Right lobe of liver (tissue), 6 donors: ENCODE data around the gene EML4. TPM values are rescaled to one million over a fixed set of nuclear protein-coding genes. Genes with fewer than 3 reads are reported as not detected.
"Not testable (repeated sequence)": the region's sequence is repeated elsewhere in the genome, so short reads cannot be mapped to it uniquely, and the experiment has no call there.

Experiments used
- ATAC-seq, 4 donors: fragments of 200-7000 bp; cut with Tn5 transposase; one replicate each; pipeline ENCODE4 v1.9.1; 2020; ENCODE audit warnings: mild to moderate bottlenecking in 4 of 4, moderate library complexity in 4 of 4
- DNase-seq, 3 donors: peaks; one replicate each; pipeline ENCODE4 v3.0.0-alpha.2; 2020
- H3K27ac ChIP-seq, 3 donors: fragments of 200-600 bp; one replicate each; pipeline ENCODE4 v1.8.0; 2022
- H3K27me3 ChIP-seq, 2 donors: fragments of 200-600 bp; one replicate each; pipeline ENCODE4 v1.8.0; 2022
- H3K36me3 ChIP-seq, 4 donors: fragments of 200-600 bp; sonication (generic) in 1 of 4; one replicate each; pipeline versions ENCODE4 v1.5.1 to v1.8.0; 2017 to 2022; ENCODE audit warnings: control low read depth in 1 of 4
- H3K4me1 ChIP-seq, 4 donors: fragments of 200-600 bp; sonication (generic) in 1 of 4; one replicate each; pipeline versions ENCODE4 v1.5.1 to v1.8.0; 2017 to 2022; ENCODE audit warnings: control low read depth in 1 of 4
- H3K4me3 ChIP-seq, 3 donors: fragments of 200-600 bp; one replicate each; pipeline ENCODE4 v1.8.0; 2022
- H3K9me3 ChIP-seq, 4 donors: fragments of 200-600 bp; sonication (generic) in 1 of 4; one replicate each; pipeline versions ENCODE4 v1.5.1 to v1.8.0; 2017 to 2022; ENCODE audit warnings: control low read depth in 1 of 4
- POLR2A ChIP-seq: fragments of 450-650 bp; IDR thresholded peaks from one replicate; pipeline ENCODE4 v1.6.1; 2017; ENCODE audit warnings: antibody characterized with exemption, mild to moderate bottlenecking
- WGBS: methylation state at CpG from one replicate; pipeline ENCODE4 v1.1.6; 2018; ENCODE audit warnings: low coverage, low lambda C conversion rate; ENCODE audit not compliant: insufficient coverage; ENCODE audit errors: missing lambda C conversion rate; 5-methylcytosine and 5-hydroxymethylcytosine counted together
- intact Hi-C, 2 donors: fragments of 100-400 bp; cut with DNase I; formaldehyde crosslinking; loops; one replicate each; pipeline versions ENCODE4 v1.11.2 to v1.14.1; 2022
- total RNA-seq, 6 experiments: library from RNA; depleted of rRNA in 2 of 6; stranded (reverse); fragments of >200 nt in 2 of 6; fragmentation: NEBNext Ultra II Directional in 3 of 6; extraction: Animal tissue kit (Norgen Biotek cat#: 25700) in 3 of 6; gene quantifications; one replicate each; pipeline versions ENCODE4 v1.1.0 to v1.2.4, GENCODE V29; 2016 to 2023
- TF ChIP-seq, protein P1 (sequence below), 4 donors: fragments of 200-600 bp in 3 of 4; fragments of 450-650 bp in 1 of 4; IDR thresholded peaks; one replicate each; pipeline versions ENCODE4 v1.5.1 to v1.8.0; 2016 to 2022; ENCODE audit warnings: antibody characterized with exemption in 4 of 4, mild to moderate bottlenecking in 2 of 4
- donor health status: DM: no; HTN: yes; CAD: no.
- donor health status: DM: no; HTN: no; CAD: no.
- donor health status: DM: no; HTN: no; CAD: no.
- donor health status: DM: no; HTN: yes; CAD: no.
- donor health status: DM: no; HTN: yes; CAD: no.

EML4 gene
- total RNA-seq, 6 experiments from 2014 or later = 28.3 to 55.7 (median 36.7) TPM

DNA sequence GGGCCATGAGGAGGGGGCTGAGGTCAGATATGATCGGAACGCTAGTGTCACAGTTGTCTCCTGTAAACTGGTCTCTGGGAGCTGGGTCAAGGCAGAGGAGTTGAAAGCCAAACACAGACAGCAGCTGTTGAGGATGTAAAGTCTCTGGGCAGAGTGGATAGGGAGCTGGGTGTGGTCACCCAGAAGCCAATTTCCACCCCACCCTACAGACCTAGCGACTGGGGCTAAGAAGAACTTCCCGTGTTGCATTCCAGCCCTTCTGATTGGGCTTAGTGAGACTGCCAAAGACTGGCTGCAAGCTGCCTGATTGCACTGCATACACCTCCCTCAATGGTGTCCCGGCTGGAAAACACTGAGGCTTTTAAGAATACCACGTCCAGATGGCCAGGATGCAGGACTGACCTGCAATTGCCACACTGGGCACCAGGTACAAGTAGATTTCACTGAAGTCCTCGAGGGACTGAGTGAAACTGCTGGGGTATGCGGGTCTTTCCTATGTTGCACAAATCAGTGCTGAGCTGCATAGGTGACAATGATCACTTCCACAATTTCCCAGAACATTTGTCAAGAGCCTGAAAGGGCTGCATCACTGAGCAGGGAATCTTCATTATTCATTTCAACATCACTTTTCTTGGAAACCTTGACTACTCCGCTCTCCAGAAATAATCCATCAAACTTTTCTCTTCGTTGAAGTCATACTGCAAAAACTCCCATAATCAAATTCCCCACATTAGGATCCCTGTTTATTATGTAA is 43.1 kb upstream of the EML4 start:
- H3K4me3 ChIP-seq = no peak overlapping the region
- H3K4me1 ChIP-seq = peaks cover 0 to 5% (median 0%) of the 10 kb centered on the region in 4 donors
- H3K9me3 ChIP-seq = no peaks in the 10 kb centered on the region
- no peak for DNase-seq
- no peak for TF ChIP-seq POLR2A
- TF ChIP-seq, protein P1, sequence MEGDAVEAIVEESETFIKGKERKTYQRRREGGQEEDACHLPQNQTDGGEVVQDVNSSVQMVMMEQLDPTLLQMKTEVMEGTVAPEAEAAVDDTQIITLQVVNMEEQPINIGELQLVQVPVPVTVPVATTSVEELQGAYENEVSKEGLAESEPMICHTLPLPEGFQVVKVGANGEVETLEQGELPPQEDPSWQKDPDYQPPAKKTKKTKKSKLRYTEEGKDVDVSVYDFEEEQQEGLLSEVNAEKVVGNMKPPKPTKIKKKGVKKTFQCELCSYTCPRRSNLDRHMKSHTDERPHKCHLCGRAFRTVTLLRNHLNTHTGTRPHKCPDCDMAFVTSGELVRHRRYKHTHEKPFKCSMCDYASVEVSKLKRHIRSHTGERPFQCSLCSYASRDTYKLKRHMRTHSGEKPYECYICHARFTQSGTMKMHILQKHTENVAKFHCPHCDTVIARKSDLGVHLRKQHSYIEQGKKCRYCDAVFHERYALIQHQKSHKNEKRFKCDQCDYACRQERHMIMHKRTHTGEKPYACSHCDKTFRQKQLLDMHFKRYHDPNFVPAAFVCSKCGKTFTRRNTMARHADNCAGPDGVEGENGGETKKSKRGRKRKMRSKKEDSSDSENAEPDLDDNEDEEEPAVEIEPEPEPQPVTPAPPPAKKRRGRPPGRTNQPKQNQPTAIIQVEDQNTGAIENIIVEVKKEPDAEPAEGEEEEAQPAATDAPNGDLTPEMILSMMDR (IDR thresholded peaks at IDR 0.05) = no peak
- 69% methylated on average over 7 of the region's 10 CpGs for WGBS
- H3K27me3 ChIP-seq = no peaks in the 10 kb centered on the region
- no peak overlapping the region for H3K27ac ChIP-seq
- intact Hi-C loops = no loop called here
- no peaks in the 10 kb centered on the region for H3K36me3 ChIP-seq
- peak in 3 of 4 donors; percentile 14 to 36 (median 15) for ATAC-seq

DNA sequence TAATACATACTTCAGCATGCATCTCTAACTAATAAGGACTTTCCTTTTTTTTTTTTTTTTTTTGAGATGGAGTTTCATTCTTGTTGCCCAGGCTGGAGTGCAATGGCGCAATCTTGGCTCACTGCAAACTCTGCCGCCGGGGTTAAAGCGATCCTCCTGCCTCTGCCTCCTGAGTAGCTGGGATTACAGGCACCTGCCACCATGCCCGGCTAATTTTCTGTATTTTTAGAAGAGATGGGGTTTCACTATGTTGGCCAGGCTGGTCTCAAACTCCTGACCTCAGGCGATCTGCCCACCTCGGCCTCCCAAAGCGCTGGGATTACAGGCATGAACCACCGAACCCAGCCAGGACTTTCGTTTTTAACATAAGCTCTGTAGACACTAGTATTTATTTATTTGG is 42.3 kb upstream of the EML4 start:
- H3K27me3 ChIP-seq, H3K9me3 ChIP-seq, intact Hi-C loops, H3K4me1 ChIP-seq, DNase-seq, H3K36me3 ChIP-seq: not testable (repeated sequence)
- peak; percentile 20 to 54 (median 34) for ATAC-seq
- Histone ChIP-seq H3K4me3 (peak overlapping the region in 2 of 3 donors; percentile 24 to 34), H3K27ac (peak overlapping the region in 2 of 3 donors; percentile 45 to 52)
- WGBS = 45% methylated on average over 6 of the region's 10 CpGs

DNA sequence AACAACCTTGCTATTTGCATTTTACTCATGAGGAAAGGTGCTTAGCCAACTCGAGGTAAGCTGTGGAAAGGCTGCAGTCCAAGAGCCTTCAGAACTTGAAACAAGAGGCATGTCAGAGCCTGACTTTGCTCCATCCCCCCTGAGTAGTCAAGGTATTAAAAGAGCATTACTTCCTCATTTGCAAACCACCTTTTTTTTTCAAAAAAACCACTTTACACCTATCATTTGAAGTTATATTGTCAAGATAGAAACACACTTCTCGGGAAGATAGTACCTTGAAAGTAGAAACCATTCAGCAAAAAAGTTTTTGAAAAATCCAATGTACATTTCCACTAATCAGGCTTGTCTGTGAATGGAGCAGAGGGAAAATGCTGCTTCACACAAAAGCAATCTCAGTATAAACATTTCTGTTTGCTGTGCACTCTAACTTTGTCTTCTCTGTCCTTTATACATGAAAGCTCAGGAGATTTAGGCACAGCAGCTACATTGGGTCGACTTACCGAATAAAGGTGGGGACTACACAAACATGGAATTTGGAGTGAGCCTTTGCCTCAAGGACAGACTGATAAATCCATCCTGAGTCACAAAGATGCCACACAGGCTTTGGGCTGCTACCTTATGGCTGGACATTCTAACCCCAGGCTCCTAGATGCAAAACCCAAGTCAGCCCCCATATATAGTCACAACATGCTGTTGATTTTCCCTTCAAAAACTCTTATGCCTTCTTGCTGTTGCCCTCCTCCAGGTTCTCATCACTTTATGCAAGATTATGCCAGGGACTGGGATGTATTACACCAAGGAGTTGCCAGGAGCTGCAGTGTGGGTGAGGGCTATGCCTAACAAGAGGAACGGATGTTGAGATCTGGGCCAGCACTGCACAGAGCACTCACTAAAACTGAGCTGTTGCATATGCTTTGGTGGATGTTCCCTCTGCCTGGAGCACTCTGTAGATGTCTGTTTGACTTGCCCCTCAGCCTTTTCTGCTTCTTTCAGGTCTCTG is 41.4 kb upstream of the EML4 start:
- H3K36me3 ChIP-seq = no peaks in the 10 kb centered on the region
- ATAC-seq = peak; percentile 32 to 55 (median 43)

GRCh38 chr2:42128721-42129486 is 40.2 kb upstream of the EML4 start:
- H3K9me3 ChIP-seq = no peaks in the 10 kb centered on the region
- TF ChIP-seq, protein P1 (IDR thresholded peaks at IDR 0.05) = no peak
- no peak for TF ChIP-seq POLR2A
- no peak overlapping the region for H3K4me3 ChIP-seq
- H3K36me3 ChIP-seq = no peaks in the 10 kb centered on the region
- H3K4me1 ChIP-seq = peaks cover 0 to 21% (median 6%) of the 10 kb centered on the region in 4 donors
- H3K27ac ChIP-seq = no peak overlapping the region
- no peaks in the 10 kb centered on the region for H3K27me3 ChIP-seq
- ATAC-seq (no peak), DNase-seq (no peak)
- 52% methylated on average over 7 of the region's 7 CpGs for WGBS
- intact Hi-C loops = no loop called here

More for the DNA sequence above, 41.4 kb upstream of the EML4 start:
- TF ChIP-seq, protein P1 (IDR thresholded peaks at IDR 0.05) = no peak
- TF ChIP-seq POLR2A = no peak
- no peak for DNase-seq
- Histone ChIP-seq H3K27me3 (no peaks in the 10 kb centered on the region), H3K9me3 (no peaks in the 10 kb centered on the region), H3K27ac (peak overlapping the region in 2 of 3 donors; percentile 45 to 52), H3K4me1 (peaks cover 0 to 10% (median 4%) of the 10 kb centered on the region in 4 donors), H3K4me3 (peak overlapping the region in 1 of 3 donors; percentile 34)
- WGBS = 54% methylated on average over 5 of the region's 5 CpGs
- intact Hi-C loops = no loop called here
